Measurements from ENCODE around the gene SLC19A1.
"Not testable (repeated sequence)": the region's sequence is repeated elsewhere in the genome, so short reads cannot be mapped to it uniquely, and the experiment has no call there.

The SLC19A1 gene

DNA sequence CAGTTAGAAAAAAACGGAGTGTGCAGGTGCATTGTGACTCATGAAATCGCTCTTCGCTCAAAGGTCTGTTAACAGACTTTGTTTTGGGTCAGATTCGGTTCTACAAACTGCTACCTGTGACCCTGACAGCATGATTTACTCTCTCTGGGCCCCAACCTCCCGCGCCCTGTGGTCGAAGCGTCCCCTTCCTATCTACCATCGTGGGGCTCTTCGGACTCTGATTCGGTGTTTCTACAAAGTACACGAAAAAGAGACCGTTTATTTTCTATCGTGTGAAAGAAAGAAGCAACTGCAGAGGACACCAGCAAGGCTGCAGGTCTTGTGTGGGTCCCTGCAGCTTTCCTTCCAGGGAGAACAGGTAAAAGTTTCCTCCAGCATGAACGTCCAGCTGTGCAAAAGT, 29.4 kb upstream of the SLC19A1 start:
- Mint-ChIP-seq H3K27ac (no peak overlapping the region), H3K9me3 (no peaks in the 10 kb centered on the region), H3K36me3 (ENCODE audit: low read depth) (no peaks in the 10 kb centered on the region), H3K4me3 (no peak overlapping the region), H3K4me1 (no peaks in the 10 kb centered on the region), H3K27me3 (no peaks in the 10 kb centered on the region)
- ATAC-seq = no peak
- no peak for DNase-seq

DNA sequence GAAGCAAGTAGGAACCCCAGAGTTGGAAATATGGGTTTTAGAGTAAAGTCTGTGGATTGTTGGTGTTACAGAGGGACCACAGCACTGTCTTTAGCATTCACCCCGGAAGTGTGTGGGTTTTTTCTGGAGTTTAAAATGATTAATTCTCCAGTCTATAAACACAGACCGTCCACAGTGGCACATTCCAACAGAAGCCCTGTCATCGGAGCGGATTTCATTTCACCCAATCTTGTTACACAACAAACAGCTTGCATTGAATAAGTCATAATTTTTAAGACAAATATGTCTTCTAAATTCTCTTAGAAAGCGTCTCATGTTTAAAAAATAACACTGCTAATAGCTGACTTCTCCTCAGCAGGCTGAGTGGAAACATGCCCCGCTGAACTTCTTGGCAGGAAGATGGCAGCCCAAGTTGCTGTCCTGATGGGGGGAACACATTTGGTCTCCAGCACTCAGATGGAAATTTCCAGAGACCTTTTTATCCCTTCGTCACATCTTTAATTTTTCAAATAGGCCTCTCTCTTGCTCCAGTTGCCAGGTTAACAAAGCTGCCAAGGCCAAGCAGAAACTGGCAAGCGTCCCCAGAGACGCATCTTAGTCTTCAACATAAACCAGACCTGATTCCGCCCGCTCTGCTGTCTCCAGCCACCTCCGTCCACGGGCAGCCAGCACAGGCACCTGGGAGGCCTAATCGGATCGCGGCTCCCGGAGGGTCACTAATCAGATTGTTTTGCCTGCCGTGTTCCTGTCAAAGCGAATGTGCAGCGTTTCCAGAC, 28.8 kb upstream of the SLC19A1 start:
- Mint-ChIP-seq H3K9me3 (no peaks in the 10 kb centered on the region), H3K36me3 (ENCODE audit: low read depth) (no peaks in the 10 kb centered on the region), H3K4me3 (no peak overlapping the region), H3K27me3 (no peaks in the 10 kb centered on the region), H3K27ac (no peak overlapping the region), H3K4me1 (no peaks in the 10 kb centered on the region)
- no peak for DNase-seq
- ATAC-seq = no peak

DNA sequence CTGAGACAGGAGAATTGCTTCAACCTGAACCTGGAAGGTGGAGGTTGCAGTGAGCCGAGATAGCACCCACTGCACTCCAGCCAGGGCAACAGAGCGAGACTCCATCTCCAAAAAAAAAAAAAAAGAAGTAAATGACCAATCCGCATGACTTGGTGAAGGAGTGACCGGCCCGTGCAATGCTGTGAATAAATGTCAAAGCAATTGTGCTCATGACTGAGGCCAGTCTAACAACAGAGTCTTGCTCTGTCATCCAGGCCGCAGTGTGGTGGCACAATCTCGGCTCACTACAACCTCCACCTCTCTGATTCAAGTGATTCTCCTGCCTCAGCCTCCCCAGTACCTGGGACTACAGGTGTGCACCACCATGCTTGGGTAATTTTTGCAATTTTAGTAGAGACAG, 27.8 kb upstream of the SLC19A1 start:
- ATAC-seq = no peak
- no peaks in the 10 kb centered on the region for H3K4me1 Mint-ChIP-seq
- no peak overlapping the region for H3K4me3 Mint-ChIP-seq
- no peaks in the 10 kb centered on the region for H3K36me3 Mint-ChIP-seq (ENCODE audit: low read depth)
- DNase-seq = no peak
- H3K9me3 Mint-ChIP-seq = no peaks in the 10 kb centered on the region
- no peak overlapping the region for H3K27ac Mint-ChIP-seq
- peaks cover 1% of the 10 kb centered on the region for H3K27me3 Mint-ChIP-seq

DNA sequence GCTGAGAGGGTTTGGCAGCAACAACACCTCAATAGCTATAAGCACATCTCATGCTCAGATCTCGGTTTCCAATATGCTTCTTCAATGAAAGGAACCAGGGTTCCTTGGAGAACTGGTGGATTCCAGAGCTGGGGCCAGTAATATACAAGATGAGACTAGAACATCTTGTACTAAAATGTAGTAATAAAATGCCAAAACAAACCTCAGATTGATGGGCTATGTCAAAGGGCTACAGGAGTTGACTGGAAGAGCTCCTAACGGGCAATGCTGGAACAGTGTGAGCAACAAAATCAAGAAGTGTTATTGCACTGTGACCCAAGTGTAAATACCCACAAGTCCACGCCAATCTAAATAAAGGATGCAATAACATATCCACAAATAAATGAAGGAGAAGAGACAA, 26.1 kb upstream of the SLC19A1 start:
- H3K4me3 Mint-ChIP-seq = no peak overlapping the region
- no peaks in the 10 kb centered on the region for H3K9me3 Mint-ChIP-seq
- DNase-seq = no peak
- H3K27me3 Mint-ChIP-seq = peaks cover 8% of the 10 kb centered on the region
- no peak for ATAC-seq
- no peaks in the 10 kb centered on the region for H3K36me3 Mint-ChIP-seq (ENCODE audit: low read depth)
- H3K4me1 Mint-ChIP-seq = no peaks in the 10 kb centered on the region
- no peak overlapping the region for H3K27ac Mint-ChIP-seq

DNA sequence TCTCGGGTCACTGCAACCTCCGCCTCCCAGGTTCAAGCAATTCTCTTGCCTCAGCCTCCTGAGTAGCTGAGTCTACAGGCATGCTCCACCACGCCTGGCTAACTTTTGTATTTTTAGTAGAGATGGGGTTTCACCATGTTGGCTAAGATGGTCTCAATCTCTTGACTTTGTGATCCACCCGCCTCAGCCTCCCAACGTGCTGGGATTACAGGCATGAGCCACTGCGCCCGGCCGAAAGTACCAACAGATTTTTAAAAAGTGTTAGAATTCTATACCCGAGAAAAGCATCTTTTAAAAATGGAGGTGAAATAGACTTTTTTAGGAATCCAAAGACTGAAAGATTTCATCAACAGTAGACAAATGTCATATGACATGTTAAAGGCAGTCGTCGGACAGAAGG, 21.9 kb upstream of the SLC19A1 start:
- H3K27me3 Mint-ChIP-seq = peaks cover 18% of the 10 kb centered on the region
- not testable (repeated sequence) for H3K4me3 Mint-ChIP-seq; H3K9me3 Mint-ChIP-seq; DNase-seq; H3K4me1 Mint-ChIP-seq; ATAC-seq; H3K27ac Mint-ChIP-seq; H3K36me3 Mint-ChIP-seq (ENCODE audit: low read depth)

DNA sequence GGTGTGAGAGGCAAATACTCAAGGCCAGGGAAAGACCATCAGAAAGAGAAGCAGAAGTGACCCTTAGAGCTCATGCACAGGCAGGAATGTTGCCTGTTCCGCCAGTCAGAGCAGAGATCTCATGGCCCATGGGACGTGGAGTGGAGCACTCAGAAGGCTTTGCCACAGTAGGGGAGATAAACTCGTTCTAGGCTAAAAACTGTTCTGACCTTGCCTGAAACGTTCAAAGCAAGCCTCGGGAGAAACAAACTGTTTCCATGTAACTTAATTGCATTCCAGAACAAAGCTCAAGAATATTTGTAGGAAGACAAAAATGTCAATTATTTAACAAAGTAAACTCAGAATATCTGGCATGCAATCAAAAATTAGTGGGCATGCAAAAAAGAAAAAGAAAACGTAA, 20.7 kb upstream of the SLC19A1 start:
- H3K36me3 Mint-ChIP-seq (ENCODE audit: low read depth) = no peaks in the 10 kb centered on the region
- H3K4me3 Mint-ChIP-seq = no peak overlapping the region
- H3K9me3 Mint-ChIP-seq = no peaks in the 10 kb centered on the region
- peaks cover 19% of the 10 kb centered on the region for H3K27me3 Mint-ChIP-seq
- no peak overlapping the region for H3K27ac Mint-ChIP-seq
- H3K4me1 Mint-ChIP-seq = peaks cover 2% of the 10 kb centered on the region
- ATAC-seq = no peak
- no peak for DNase-seq

DNA sequence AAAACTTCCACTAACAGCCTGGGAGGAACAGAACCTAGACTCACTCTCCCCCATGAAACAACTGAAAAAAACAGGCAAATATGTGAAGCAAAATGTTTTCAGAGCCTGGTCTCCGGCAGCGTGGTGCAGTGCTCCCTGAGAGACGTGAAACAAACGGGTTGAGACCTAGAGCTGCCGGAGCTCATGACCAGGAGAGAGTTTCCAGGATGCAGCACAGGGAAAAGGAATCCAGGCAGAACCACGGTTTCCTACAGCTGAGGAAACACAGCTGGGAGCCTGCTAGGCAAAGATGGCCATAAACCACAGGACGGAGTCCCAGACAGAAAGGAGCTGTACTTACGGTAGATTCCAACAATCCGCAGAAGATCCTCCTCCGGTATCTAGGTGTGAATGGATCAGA, 20.2 kb upstream of the SLC19A1 start:
- no peak for DNase-seq
- H3K4me3 Mint-ChIP-seq = no peak overlapping the region

DNA sequence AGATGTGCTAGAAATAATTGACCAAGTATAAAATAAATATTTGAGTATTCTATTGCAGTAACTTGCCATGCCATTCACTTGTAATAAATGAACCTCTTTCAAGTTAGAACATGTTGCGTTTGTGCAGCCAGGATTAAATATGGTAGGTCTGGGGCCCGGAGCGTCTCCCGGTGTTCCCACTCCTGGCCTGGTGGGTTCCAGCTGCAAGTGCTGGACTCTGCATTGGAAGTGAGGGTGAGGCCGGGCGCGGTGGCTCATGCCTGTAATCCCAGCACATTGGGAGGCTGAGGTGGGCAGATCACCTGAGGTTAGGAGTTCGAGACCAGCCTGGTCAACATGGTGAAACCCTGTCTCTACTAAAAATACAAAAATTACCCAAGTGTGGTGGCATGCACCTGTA, 19.0 kb upstream of the SLC19A1 start:
- not testable (repeated sequence) for H3K4me3 Mint-ChIP-seq, ATAC-seq
- peaks cover 19% of the 10 kb centered on the region for H3K27me3 Mint-ChIP-seq

More for the DNA sequence above, 20.2 kb upstream of the SLC19A1 start:
- Mint-ChIP-seq H3K27ac (no peak overlapping the region), H3K36me3 (ENCODE audit: low read depth) (no peaks in the 10 kb centered on the region), H3K27me3 (peaks cover 19% of the 10 kb centered on the region), H3K9me3 (no peaks in the 10 kb centered on the region), H3K4me1 (peaks cover 2% of the 10 kb centered on the region)
- no peak for ATAC-seq

DNA sequence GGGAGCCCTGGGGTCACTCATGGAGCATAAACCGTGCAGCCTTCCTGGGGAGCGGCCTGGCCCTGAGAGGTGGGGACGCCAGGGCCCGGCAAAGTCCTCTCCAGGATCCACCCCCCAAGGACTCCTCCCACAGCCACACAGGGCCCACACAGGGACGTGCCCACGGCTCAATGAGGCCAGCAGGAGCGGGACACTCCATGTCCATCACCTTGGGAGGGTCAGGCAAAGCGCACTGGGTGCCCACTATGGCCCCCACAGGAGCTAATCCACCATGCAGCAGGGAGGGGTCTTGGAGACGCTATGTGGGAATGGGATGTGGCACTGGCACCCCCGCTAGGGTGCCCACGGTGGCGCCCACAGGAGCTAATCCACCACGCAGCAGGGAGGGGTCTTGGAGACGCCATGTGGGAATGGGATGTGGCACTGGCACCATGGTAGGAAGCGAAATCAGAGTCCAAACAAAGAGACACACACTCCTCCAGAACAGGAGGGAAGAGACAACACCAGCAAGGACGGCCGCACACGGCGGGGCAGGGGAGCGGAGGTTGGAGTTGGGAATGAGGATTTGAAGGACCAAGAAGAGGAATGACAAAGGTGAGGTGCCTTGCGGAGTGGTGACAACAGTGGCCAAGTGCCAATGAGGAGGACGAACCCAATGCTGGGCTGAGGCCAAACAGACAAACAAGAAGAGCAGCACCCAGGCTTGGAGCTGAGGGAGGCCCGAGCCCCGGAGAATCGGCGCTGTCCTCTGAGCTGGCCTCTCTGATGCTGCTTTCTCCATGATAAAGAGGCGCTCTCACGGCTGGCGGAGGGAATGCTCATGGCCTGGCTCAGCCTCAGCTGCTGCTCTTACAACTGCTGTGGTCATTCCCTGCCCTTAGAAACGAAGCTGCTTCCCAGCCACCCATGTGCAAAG, 18.1 kb upstream of the SLC19A1 start:
- H3K4me1 Mint-ChIP-seq = peaks cover 4% of the 10 kb centered on the region
- H3K27me3 Mint-ChIP-seq = peaks cover 18% of the 10 kb centered on the region
- H3K9me3 Mint-ChIP-seq = no peaks in the 10 kb centered on the region
- no peaks in the 10 kb centered on the region for H3K36me3 Mint-ChIP-seq (ENCODE audit: low read depth)
- ATAC-seq (no peak), DNase-seq (no peak)
- H3K4me3 Mint-ChIP-seq = no peak overlapping the region
- H3K27ac Mint-ChIP-seq = no peak overlapping the region

More for the DNA sequence above, 19.0 kb upstream of the SLC19A1 start:
- not testable (repeated sequence) for H3K36me3 Mint-ChIP-seq (ENCODE audit: low read depth); H3K4me1 Mint-ChIP-seq; DNase-seq; H3K27ac Mint-ChIP-seq; H3K9me3 Mint-ChIP-seq

DNA sequence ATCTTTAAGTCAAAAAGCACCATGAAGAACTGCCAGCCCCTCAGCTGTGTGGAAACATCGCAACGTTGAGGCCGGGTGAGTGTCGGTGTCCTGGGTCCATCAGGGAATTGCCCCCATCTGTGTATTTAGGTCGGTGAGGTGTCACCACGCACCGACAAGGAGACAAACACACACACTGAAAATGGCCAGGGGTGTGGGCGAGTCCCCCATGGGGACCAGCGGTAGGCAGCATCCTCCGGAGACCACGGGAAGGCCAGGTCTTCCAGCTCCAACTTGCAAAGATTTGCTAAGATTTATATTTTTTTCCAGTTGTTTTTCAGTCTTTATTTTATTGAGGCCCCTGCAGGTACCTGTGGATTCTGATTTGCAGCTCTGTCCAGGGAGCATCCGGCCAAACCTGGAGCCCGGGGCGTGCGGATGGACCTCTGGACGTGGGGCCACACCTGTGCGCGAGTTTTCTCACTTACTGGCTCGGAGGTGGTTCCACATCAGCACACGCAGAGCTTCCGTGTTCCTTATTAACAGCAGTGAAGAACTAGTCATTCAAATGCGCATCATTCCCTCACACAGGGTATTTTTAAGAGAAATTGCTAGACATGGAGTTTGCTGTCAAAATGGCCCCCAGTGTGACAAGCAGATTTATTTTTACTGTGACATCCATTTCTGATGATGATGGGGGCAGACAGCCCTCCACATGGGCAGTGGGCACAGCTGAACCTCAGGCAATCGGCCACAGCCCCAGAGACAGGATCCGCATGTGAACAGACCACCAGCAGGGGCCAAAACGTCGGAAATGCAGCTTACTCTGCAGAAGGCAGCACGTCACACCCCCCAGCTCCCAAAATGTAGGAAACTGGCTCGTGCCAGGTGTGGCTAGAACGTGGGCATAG, 17.2 kb upstream of the SLC19A1 start:
- peaks cover 22% of the 10 kb centered on the region for H3K27me3 Mint-ChIP-seq
- no peaks in the 10 kb centered on the region for H3K36me3 Mint-ChIP-seq (ENCODE audit: low read depth)
- H3K27ac Mint-ChIP-seq = no peak overlapping the region
- ATAC-seq = no peak
- H3K4me1 Mint-ChIP-seq = peaks cover 8% of the 10 kb centered on the region
- DNase-seq = no peak
- no peaks in the 10 kb centered on the region for H3K9me3 Mint-ChIP-seq
- no peak overlapping the region for H3K4me3 Mint-ChIP-seq

DNA sequence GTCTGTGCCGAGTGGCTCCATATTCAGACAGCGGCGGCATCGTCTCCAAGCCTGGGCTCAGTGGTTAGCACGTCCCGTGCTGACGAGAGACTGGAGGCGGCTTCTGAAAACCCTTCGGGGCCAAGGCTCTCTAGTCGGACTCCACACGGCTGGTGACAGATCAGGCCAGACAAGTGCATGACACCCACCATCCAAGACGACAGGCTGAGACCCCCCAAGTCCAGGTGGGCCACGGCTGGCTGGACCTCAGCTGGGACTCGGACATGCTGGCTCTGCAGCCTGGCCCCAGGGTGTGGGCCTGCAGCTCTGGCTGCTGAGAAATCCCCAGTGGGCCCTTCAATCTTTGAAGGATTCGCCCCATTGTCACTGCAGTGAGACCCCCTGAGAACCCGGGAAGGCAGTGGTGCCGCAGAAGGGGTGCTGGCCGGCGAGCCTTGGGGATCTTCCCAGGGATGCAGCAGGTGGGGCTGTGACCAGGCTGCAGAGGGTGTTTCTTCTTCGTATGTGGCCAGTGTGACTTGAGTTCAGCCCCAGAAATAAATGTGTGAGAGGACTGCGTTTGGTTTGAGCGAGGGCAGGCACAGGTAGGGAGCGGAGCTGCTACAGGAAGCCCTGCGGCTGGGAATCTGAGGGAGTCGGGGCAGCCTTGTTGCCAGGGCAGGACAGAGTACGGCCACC, 15.9 kb upstream of the SLC19A1 start:
- ATAC-seq (no peak), DNase-seq (no peak)
- no peaks in the 10 kb centered on the region for H3K9me3 Mint-ChIP-seq
- peaks cover 11% of the 10 kb centered on the region for H3K4me1 Mint-ChIP-seq
- no peak overlapping the region for H3K27ac Mint-ChIP-seq
- peaks cover 13% of the 10 kb centered on the region for H3K27me3 Mint-ChIP-seq
- H3K36me3 Mint-ChIP-seq (ENCODE audit: low read depth) = no peaks in the 10 kb centered on the region
- H3K4me3 Mint-ChIP-seq = no peak overlapping the region

DNA sequence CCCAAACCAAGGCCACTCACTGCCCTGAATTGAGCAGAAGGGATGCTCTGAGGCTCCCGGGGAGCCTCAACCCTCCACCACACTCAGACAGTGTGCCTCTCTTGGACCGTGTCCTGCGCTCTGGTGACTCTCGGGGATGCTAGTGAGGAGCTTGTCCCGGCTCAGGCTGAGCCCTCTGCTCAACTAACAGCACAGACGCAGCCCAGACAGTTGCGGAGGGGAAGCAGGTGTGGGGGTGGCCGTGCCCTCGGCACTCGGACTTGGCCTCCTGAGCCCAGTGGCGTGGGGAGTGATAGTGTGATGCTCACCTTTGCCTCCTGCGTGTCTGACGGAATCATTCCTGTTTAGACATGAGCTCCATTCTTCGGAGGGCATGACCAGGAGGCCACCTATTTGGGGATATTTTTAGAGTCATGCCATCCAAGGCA, 15.4 kb upstream of the SLC19A1 start:
- DNase-seq = no peak
- peaks cover 14% of the 10 kb centered on the region for H3K4me1 Mint-ChIP-seq
- no peaks in the 10 kb centered on the region for H3K9me3 Mint-ChIP-seq
- peaks cover 10% of the 10 kb centered on the region for H3K27me3 Mint-ChIP-seq
- ATAC-seq = no peak
- no peak overlapping the region for H3K27ac Mint-ChIP-seq
- no peak overlapping the region for H3K4me3 Mint-ChIP-seq
- H3K36me3 Mint-ChIP-seq (ENCODE audit: low read depth) = no peaks in the 10 kb centered on the region

DNA sequence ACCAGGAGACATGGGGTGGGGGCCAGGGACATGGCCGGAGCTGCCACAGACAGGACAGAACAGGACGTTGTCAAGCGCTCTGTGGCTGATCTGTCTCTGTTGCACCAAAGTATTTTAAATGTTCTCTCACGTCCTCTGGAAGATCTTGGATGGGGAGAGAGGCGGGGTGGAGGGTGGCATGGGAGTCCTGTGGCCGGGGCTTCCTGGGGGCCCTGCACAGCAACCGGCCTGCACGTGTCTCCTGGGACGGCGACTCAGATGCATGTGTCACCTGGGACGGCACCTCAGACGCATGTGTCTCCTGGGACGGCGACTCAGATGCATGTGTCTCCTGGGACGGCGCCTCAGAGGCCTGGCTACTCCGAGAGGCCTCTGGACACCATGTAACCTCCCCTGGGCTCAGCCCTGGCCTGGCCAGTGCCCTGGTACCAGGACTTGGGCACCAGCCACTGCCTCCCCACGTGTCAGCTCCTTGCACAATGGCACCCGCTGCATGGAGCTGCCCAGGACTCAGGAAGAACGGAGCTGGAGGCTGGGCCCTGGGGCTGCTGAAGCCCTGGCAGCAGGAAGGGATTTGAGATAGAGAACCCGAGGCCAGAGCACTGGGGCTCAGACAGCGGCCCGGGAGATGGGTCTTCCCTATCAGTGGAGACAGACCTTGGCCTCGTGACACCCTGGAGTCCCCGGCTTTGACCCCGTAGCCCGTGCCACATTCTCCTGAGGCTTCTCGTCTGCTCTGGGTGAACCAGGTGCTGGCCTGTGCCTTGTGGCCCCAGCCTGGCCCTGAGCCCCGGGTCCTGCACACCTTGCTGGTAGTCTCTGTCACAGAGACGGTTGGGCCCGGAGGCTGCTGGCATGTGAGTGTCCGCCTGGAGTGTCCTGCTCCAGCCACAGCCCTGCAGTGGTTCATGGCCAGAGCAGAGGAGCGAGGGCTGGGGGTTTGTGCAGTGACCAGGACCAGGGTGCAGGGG, 14.7 kb upstream of the SLC19A1 start:
- Mint-ChIP-seq H3K9me3 (no peaks in the 10 kb centered on the region), H3K4me3 (no peak overlapping the region), H3K36me3 (ENCODE audit: low read depth) (no peaks in the 10 kb centered on the region), H3K27ac (no peak overlapping the region), H3K4me1 (peaks cover 19% of the 10 kb centered on the region), H3K27me3 (peaks cover 10% of the 10 kb centered on the region)
- no peak for DNase-seq
- no peak for ATAC-seq

All from activated naive CD8-positive, alpha-beta T cell treated with anti-CD3 and anti-CD28 coated beads, Interleukin-2, amount 50 U/mL, for 24 hours (primary cell).